BJ (cell line): Measurements from ENCODE around the gene ADAM33. TPM values are rescaled to one million over a fixed set of nuclear protein-coding genes. Genes with fewer than 3 reads are reported as not detected.

Experiments
- CTCF ChIA-PET: fragments of 350-600 bp; formaldehyde crosslinking; extraction: SDS; loops from one replicate; lab custom pipeline; 2021; ENCODE audit warnings: antibody characterized with exemption, inconsistent platforms; lab: Yijun Ruan, JAX
- POLR2A ChIA-PET: fragments of 300-600 bp; sonication (Branson Sonifier 250); formaldehyde crosslinking; extraction: SDS; loops from one replicate; lab custom pipeline; 2021; ENCODE audit warnings: antibody characterized with exemption; lab: Charles Lee
- DNase-seq: peaks from one replicate; pipeline ENCODE4 v3.0.0-alpha.2; 2011; ENCODE audit warnings: low read depth
- H3K27me3 ChIP-seq: 2 replicates; pipeline ENCODE4 v1.6.0; 2011; ENCODE audit warnings: low read length; ENCODE audit not compliant: control insufficient read depth, insufficient read depth
- H3K36me3 ChIP-seq: 2 replicates; pipeline ENCODE4 v1.5.1; 2011; ENCODE audit warnings: low read length; ENCODE audit not compliant: control insufficient read depth, insufficient read depth
- H3K4me3 ChIP-seq: 2 replicates; pipeline ENCODE4 v1.5.1; 2011; ENCODE audit warnings: low read depth, mild to moderate bottlenecking, control low read depth, low read length
- CTCF ChIP-seq: IDR thresholded peaks from 2 replicates; pipeline ENCODE4 v1.5.1; 2011; ENCODE audit warnings: low read depth, mild to moderate bottlenecking, control low read depth, inconsistent platforms, low read length, moderate library complexity; ENCODE audit not compliant: insufficient read depth
- polyA plus RNA-seq: library from polyadenylated mRNA; depleted of rRNA; stranded (reverse); fragments of >200 nt; gene quantifications from 2 replicates; pipeline ENCODE4 v1.2.3, GENCODE V29; 2011

ADAM33 gene
- polyA plus RNA-seq, 1 experiment, result 82.6 TPM

GRCh38 chr20:3670945-3671344 is 10.9 kb downstream of the ADAM33 start:
- DNase-seq, result no peak
- H3K27me3 ChIP-seq, result no peaks in the 10 kb centered on the region
- ChIA-PET CTCF (interaction anchor here (0.6 to 15.3 kb wide), 5 partner anchors 37 to 115 kb away, joined by 3 to 331 read pairs (median 4); partner anchors contain the start of gene SIGLEC1), POLR2A (no interaction called here)
- peaks cover 55% of the 10 kb centered on the region for H3K36me3 ChIP-seq
- no peak for TF ChIP-seq CTCF
- no peak overlapping the region for H3K4me3 ChIP-seq

DNA sequence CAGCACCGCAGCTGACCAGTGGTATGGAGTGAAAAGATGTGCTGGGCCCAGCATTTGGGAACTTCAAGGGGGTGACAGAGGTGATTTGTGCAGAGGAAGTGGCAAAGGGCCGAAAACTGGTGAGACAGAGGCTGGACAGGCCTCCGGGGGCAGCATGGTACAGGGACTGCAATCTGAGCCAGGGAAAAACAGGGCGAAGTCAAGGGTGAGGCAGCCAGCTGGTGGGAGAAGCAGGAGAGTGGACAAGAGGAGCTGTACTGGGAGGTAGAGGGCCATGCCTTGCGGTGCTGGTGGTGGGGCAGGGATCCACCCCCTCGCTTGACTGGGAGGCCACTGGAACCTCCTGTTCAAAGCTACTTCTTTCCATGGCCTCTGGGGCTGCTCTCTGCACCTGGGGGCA is 11.3 kb downstream of the ADAM33 start:
- Histone ChIP-seq H3K4me3 (no peak overlapping the region), H3K36me3 (peaks cover 50% of the 10 kb centered on the region), H3K27me3 (no peaks in the 10 kb centered on the region)
- ChIA-PET POLR2A (no interaction called here), CTCF (interaction anchor here (0.6 to 15.3 kb wide), 4 partner anchors 38 to 114 kb away, joined by 3 to 331 read pairs (median 6); partner anchors contain the start of gene SIGLEC1)
- DNase-seq, result no peak
- TF ChIP-seq CTCF, result peak; percentile 32; the same call in 1 of the 2 replicates

- no peak for TF ChIP-seq CTCF
- Histone ChIP-seq H3K4me3 (no peak overlapping the region), H3K36me3 (peaks cover 44% of the 10 kb centered on the region), H3K27me3 (no peaks in the 10 kb centered on the region)
- POLR2A ChIA-PET, result no interaction called here
- no peak for DNase-seq
- CTCF ChIA-PET, result interaction anchor here (0.9 to 15.3 kb wide), 3 partner anchors 11 to 77 kb away, joined by 3 to 331 read pairs (median 4); partner anchors contain the start of gene SIGLEC1
Measured at GRCh38 chr20:3669710-3670367, 12.0 kb downstream of the ADAM33 start.

DNA sequence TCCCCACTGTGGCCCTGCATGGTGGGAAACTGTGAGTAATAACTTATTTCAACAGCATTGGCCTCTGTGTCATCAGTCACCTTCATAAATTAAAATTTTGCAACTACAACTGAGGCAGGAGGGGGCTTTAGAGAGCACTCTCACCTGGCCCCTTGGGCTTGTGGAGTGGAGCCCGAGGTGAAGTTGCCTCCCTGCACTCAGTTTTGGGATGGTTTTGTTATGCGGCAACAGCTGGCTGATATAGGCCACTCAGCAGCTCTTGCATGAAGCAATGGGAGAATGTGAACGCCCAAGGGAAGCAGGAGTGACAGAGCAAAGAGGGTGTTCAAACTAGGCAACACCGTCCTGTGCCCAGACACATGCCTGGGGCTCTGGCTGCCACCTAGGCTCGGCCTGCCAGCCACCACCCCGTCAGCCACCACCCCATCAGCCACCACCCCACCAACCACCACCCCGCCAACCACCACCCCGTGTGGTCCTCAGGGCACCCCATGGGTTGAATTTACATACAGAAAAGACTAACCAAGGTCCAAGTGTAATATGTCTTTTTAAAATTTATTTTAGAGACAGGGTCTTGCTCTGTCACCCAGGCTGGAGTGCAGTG is 14.3 kb downstream of the ADAM33 start:
- no peak overlapping the region for H3K4me3 ChIP-seq
- CTCF ChIA-PET, result interaction anchor here (2.2 to 15.3 kb wide), 3 partner anchors 9 to 46 kb away, joined by 8 to 331 read pairs (median 20); partner anchors contain the start of gene SIGLEC1
- POLR2A ChIA-PET, result no interaction called here
- H3K36me3 ChIP-seq, result peaks cover 28% of the 10 kb centered on the region
- no peak for DNase-seq
- TF ChIP-seq CTCF, result no peak
- H3K27me3 ChIP-seq, result peaks cover under 1% of the 10 kb centered on the region; the same call in 1 of the 2 replicates

GRCh38 chr20:3663858-3664257 is 18.0 kb downstream of the ADAM33 start:
- no peak overlapping the region for H3K4me3 ChIP-seq
- no peak for TF ChIP-seq CTCF
- POLR2A ChIA-PET, result no interaction called here
- CTCF ChIA-PET, result interaction anchor here (1.2 to 2.0 kb wide), 2 partner anchors 47 to 101 kb away, joined by 3 to 5 read pairs; no protein-coding TSS in a partner anchor
- H3K27me3 ChIP-seq, result peaks cover 28% of the 10 kb centered on the region
- DNase-seq, result no peak
- H3K36me3 ChIP-seq, result peaks cover 4% of the 10 kb centered on the region
